Mucosa of rectum (tissue), 2 donors: ENCODE measurements around the gene RFX1.

ENCODE experiments used
- H3K27ac ChIP-seq, 2 donors: one replicate each; pipeline ENCODE4 v1.7.0; 2013; ENCODE audit warnings: inconsistent platforms in 2 of 2, low read depth in 2 of 2, low read length in 2 of 2
- H3K27me3 ChIP-seq, 2 donors: one replicate each; pipeline ENCODE4 v1.7.0; 2013; ENCODE audit warnings: low read length in 2 of 2; ENCODE audit not compliant: control insufficient read depth in 2 of 2, insufficient read depth in 2 of 2
- H3K36me3 ChIP-seq, 2 donors: one replicate each; pipeline ENCODE4 v1.7.0; 2013; ENCODE audit warnings: low read length in 2 of 2; ENCODE audit not compliant: control insufficient read depth in 2 of 2, insufficient read depth in 2 of 2
- H3K4me1 ChIP-seq, 2 donors: one replicate each; pipeline ENCODE4 v1.7.0; 2013; ENCODE audit warnings: low read length in 2 of 2, mild to moderate bottlenecking in 1 of 2; ENCODE audit not compliant: control insufficient read depth in 2 of 2, insufficient read depth in 2 of 2
- H3K4me3 ChIP-seq, 2 donors: one replicate each; pipeline ENCODE4 v1.7.0; 2013; ENCODE audit warnings: low read length in 2 of 2
- H3K9ac ChIP-seq, 2 donors: one replicate each; pipeline ENCODE4 v1.7.0; 2013; ENCODE audit warnings: low read length in 2 of 2, low read depth in 1 of 2, mild to moderate bottlenecking in 1 of 2
- H3K9me3 ChIP-seq, 2 donors: one replicate each; pipeline ENCODE4 v1.7.0; 2013; ENCODE audit warnings: low read length in 2 of 2; ENCODE audit not compliant: control insufficient read depth in 2 of 2
- donor health status: healthy.
- donor health status: Normal muscosa, but diverticular disease.

The RFX1 gene

GRCh38 chr19:13985771-13986347 is 20.3 kb downstream of the RFX1 start:
- H3K9me3 ChIP-seq: no peaks in the 10 kb centered on the region
- H3K27me3 ChIP-seq: no peaks in the 10 kb centered on the region
- peak overlapping the region; percentile 14 to 53 for H3K9ac ChIP-seq
- H3K27ac ChIP-seq: peak overlapping the region; percentile 78 to 88
- H3K4me1 ChIP-seq: peaks cover 10 to 26% of the 10 kb centered on the region in 2 donors
- peak overlapping the region in 1 of 2 donors; percentile 50 for H3K4me3 ChIP-seq
- H3K36me3 ChIP-seq: peaks cover 3 to 11% of the 10 kb centered on the region in 2 donors

GRCh38 chr19:13984875-13985741 is 21.0 kb downstream of the RFX1 start:
- no peak overlapping the region for H3K9ac ChIP-seq
- H3K27me3 ChIP-seq: no peaks in the 10 kb centered on the region
- H3K27ac ChIP-seq: peak overlapping the region in 1 of 2 donors; percentile 88
- H3K9me3 ChIP-seq: no peaks in the 10 kb centered on the region
- H3K4me3 ChIP-seq: no peak overlapping the region
- H3K36me3 ChIP-seq: peaks cover 3 to 12% of the 10 kb centered on the region in 2 donors
- H3K4me1 ChIP-seq: peaks cover 10 to 26% of the 10 kb centered on the region in 2 donors

GRCh38 chr19:13984186-13984585 is 21.9 kb downstream of the RFX1 start:
- Histone ChIP-seq H3K27ac (no peak overlapping the region), H3K9ac (no peak overlapping the region), H3K9me3 (no peaks in the 10 kb centered on the region), H3K36me3 (peaks cover 3 to 9% of the 10 kb centered on the region in 2 donors), H3K27me3 (no peaks in the 10 kb centered on the region), H3K4me3 (no peak overlapping the region), H3K4me1 (peaks cover 15 to 30% of the 10 kb centered on the region in 2 donors)

GRCh38 chr19:13983213-13983889 is 22.8 kb downstream of the RFX1 start:
- Histone ChIP-seq H3K9ac (no peak overlapping the region), H3K4me3 (no peak overlapping the region), H3K36me3 (peaks cover 3 to 8% of the 10 kb centered on the region in 2 donors), H3K4me1 (peaks cover 16 to 32% of the 10 kb centered on the region in 2 donors), H3K27me3 (no peaks in the 10 kb centered on the region), H3K9me3 (no peaks in the 10 kb centered on the region), H3K27ac (no peak overlapping the region)

- H3K27ac ChIP-seq: no peak overlapping the region
- H3K9me3 ChIP-seq: no peaks in the 10 kb centered on the region
- H3K9ac ChIP-seq: no peak overlapping the region
- H3K4me1 ChIP-seq: peaks cover 16 to 31% of the 10 kb centered on the region in 2 donors
- H3K4me3 ChIP-seq: no peak overlapping the region
- H3K36me3 ChIP-seq: peaks cover 3 to 5% of the 10 kb centered on the region in 2 donors
- H3K27me3 ChIP-seq: no peaks in the 10 kb centered on the region
These were observed 23.3 kb downstream of the RFX1 start for GRCh38 chr19:13982773-13983172.

GRCh38 chr19:13981988-13982501 is 24.1 kb downstream of the RFX1 start:
- H3K9me3 ChIP-seq: no peaks in the 10 kb centered on the region
- no peak overlapping the region for H3K27ac ChIP-seq
- H3K36me3 ChIP-seq: peaks cover 3 to 5% of the 10 kb centered on the region in 2 donors
- no peak overlapping the region for H3K4me3 ChIP-seq
- peaks cover 16 to 24% of the 10 kb centered on the region in 2 donors for H3K4me1 ChIP-seq
- no peak overlapping the region for H3K9ac ChIP-seq
- no peaks in the 10 kb centered on the region for H3K27me3 ChIP-seq

GRCh38 chr19:13981467-13981866 is 24.7 kb downstream of the RFX1 start:
- no peak overlapping the region for H3K4me3 ChIP-seq
- H3K9me3 ChIP-seq: no peaks in the 10 kb centered on the region
- H3K9ac ChIP-seq: no peak overlapping the region
- H3K4me1 ChIP-seq: peaks cover 16 to 19% of the 10 kb centered on the region in 2 donors
- peaks cover 3 to 5% of the 10 kb centered on the region in 2 donors for H3K36me3 ChIP-seq
- H3K27me3 ChIP-seq: no peaks in the 10 kb centered on the region
- no peak overlapping the region for H3K27ac ChIP-seq

- Histone ChIP-seq H3K27me3 (no peaks in the 10 kb centered on the region), H3K9me3 (no peaks in the 10 kb centered on the region), H3K9ac (no peak overlapping the region), H3K36me3 (peaks cover 4 to 5% of the 10 kb centered on the region in 2 donors), H3K27ac (no peak overlapping the region), H3K4me3 (no peak overlapping the region), H3K4me1 (peaks cover 12 to 15% of the 10 kb centered on the region in 2 donors)
These were observed 25.1 kb downstream of the RFX1 start for GRCh38 chr19:13981021-13981420.

- Histone ChIP-seq H3K9me3 (no peaks in the 10 kb centered on the region), H3K4me1 (peaks cover 6 to 8% of the 10 kb centered on the region in 2 donors), H3K9ac (no peak overlapping the region), H3K36me3 (peaks cover 5 to 8% of the 10 kb centered on the region in 2 donors), H3K27ac (no peak overlapping the region), H3K27me3 (no peaks in the 10 kb centered on the region), H3K4me3 (no peak overlapping the region)
These were observed 25.8 kb downstream of the RFX1 start for GRCh38 chr19:13980340-13980739.
